Neural cell (in vitro differentiated cells): ENCODE data around the gene TBCK. TPM values are rescaled to one million over a fixed set of nuclear protein-coding genes. Genes with fewer than 3 reads are reported as not detected.

Experiments used
- H2AFZ ChIP-seq: fragments of 200-600, 300-800 bp; sonication (generic), shearing (Covaris generic); 2 replicates; pipeline ENCODE4 v1.6.0; 2014; ENCODE audit warnings: low read depth, mild to moderate bottlenecking, antibody characterized with exemption, low read length, moderate library complexity
- H3F3A ChIP-seq: fragments of 200-600 bp; shearing (Covaris generic); 2 replicates; pipeline ENCODE4 v1.6.1; 2016; ENCODE audit warnings: mild to moderate bottlenecking, moderate library complexity, mixed read lengths, antibody characterized with exemption, low read length; ENCODE audit not compliant: insufficient read depth, poor library complexity, severe bottlenecking
- H3K27ac ChIP-seq: fragments of 200-600, 300-800 bp; sonication (generic), shearing (Covaris generic); 2 replicates; pipeline ENCODE4 v1.5.1; 2014; ENCODE audit warnings: mild to moderate bottlenecking, low read length, moderate library complexity
- H3K27me3 ChIP-seq: fragments of 300-800, 200-600 bp; sonication (generic), shearing (Covaris generic); 2 replicates; pipeline ENCODE4 v1.6.0; 2014; ENCODE audit warnings: mild to moderate bottlenecking, low read depth, low read length, moderate library complexity; ENCODE audit not compliant: insufficient read depth
- H3K36me3 ChIP-seq: fragments of 300-800, 200-600 bp; sonication (generic), shearing (Covaris generic); 2 replicates; pipeline ENCODE4 v1.5.1; 2014; ENCODE audit warnings: mild to moderate bottlenecking, antibody characterized with exemption, low read length, moderate library complexity; ENCODE audit not compliant: insufficient read depth
- H3K4me2 ChIP-seq: fragments of 300-800, 200-600 bp; sonication (generic), shearing (Covaris generic); 2 replicates; pipeline ENCODE4 v1.6.0; 2014; ENCODE audit warnings: mild to moderate bottlenecking, low read length
- H3K4me3 ChIP-seq: fragments of 300-800, 200-600 bp; sonication (generic), shearing (Covaris generic); 2 replicates; pipeline ENCODE4 v1.5.1; 2014; ENCODE audit warnings: mild to moderate bottlenecking, low read length, moderate library complexity
- H3K79me2 ChIP-seq: fragments of 200-600 bp; shearing (Covaris generic); replicated peaks from 2 replicates; pipeline ENCODE4 v1.6.0; 2014; ENCODE audit warnings: mild to moderate bottlenecking, low read length, moderate library complexity; ENCODE audit not compliant: insufficient read depth
- H3K9ac ChIP-seq: fragments of 300-800, 200-600 bp; sonication (generic), shearing (Covaris generic); 2 replicates; pipeline ENCODE4 v1.6.1; 2016; ENCODE audit warnings: mild to moderate bottlenecking, low read length, mixed read lengths
- H3K9me2 ChIP-seq: fragments of 200-600 bp; shearing (Covaris generic); 2 replicates; pipeline ENCODE4 v1.6.1; 2016; ENCODE audit warnings: mild to moderate bottlenecking, low read length, mixed read lengths; ENCODE audit not compliant: insufficient read depth
- H3K9me3 ChIP-seq: fragments of 200-600, 300-800 bp; sonication (generic), shearing (Covaris generic); 2 replicates; pipeline ENCODE4 v1.6.1; 2016; ENCODE audit warnings: mild to moderate bottlenecking, mixed run types, low read length, moderate library complexity, mixed read lengths
- H4K20me1 ChIP-seq: fragments of 200-600 bp; shearing (Covaris generic); 2 replicates; pipeline ENCODE4 v1.6.1; 2016; ENCODE audit warnings: mild to moderate bottlenecking, mixed run types; ENCODE audit not compliant: insufficient read depth
- EP300 ChIP-seq: fragments of 450-650 bp; conservative IDR thresholded peaks from 2 replicates; pipeline ENCODE4 v1.6.1; 2014; ENCODE audit warnings: antibody characterized with exemption, mild to moderate bottlenecking, moderate library complexity; ENCODE audit not compliant: poor library complexity, severe bottlenecking
- EZH2 ChIP-seq: fragments of 200-600, 300-800 bp; shearing (Covaris generic), sonication (generic); IDR thresholded peaks from 2 replicates; pipeline ENCODE4 v1.6.1; 2014; ENCODE audit warnings: antibody characterized with exemption, low read length, borderline replicate concordance, mild to moderate bottlenecking; ENCODE audit not compliant: insufficient read depth, poor library complexity, severe bottlenecking
- MXI1 ChIP-seq: fragments of 450-650 bp; conservative IDR thresholded peaks from 2 replicates; pipeline ENCODE4 v1.6.1; 2014; ENCODE audit warnings: antibody characterized with exemption, mild to moderate bottlenecking; ENCODE audit not compliant: poor library complexity, severe bottlenecking
- POLR2AphosphoS5 ChIP-seq: IDR thresholded peaks from 2 replicates; pipeline ENCODE4 v1.6.1; 2012
- RAD21 ChIP-seq: fragments of 450-650 bp; conservative IDR thresholded peaks from 2 replicates; pipeline ENCODE4 v1.6.1; 2014; ENCODE audit warnings: antibody characterized with exemption, mild to moderate bottlenecking, moderate library complexity
- SMC3 ChIP-seq: fragments of 450-650 bp; conservative IDR thresholded peaks from 2 replicates; pipeline ENCODE4 v1.6.1; 2014; ENCODE audit warnings: antibody characterized with exemption, mild to moderate bottlenecking, moderate library complexity; ENCODE audit not compliant: poor library complexity
- TAF1 ChIP-seq: IDR thresholded peaks from 2 replicates; pipeline ENCODE4 v1.6.1; 2012; ENCODE audit warnings: low read depth
- polyA plus RNA-seq: library from polyadenylated mRNA; depleted of rRNA; stranded (reverse); fragments of >200 nt; gene quantifications from 2 replicates; pipeline ENCODE4 v1.2.3, GENCODE V29; 2014
- TF ChIP-seq, protein P1 (sequence below): IDR thresholded peaks from 2 replicates; pipeline ENCODE4 v1.6.1; 2012; ENCODE audit warnings: borderline replicate concordance
- TF ChIP-seq, protein P2 (sequence below): fragments of 450-650 bp; IDR thresholded peaks from 2 replicates; pipeline ENCODE4 v1.5.1; 2014; ENCODE audit warnings: antibody characterized with exemption, mild to moderate bottlenecking, moderate library complexity; ENCODE audit not compliant: poor library complexity, severe bottlenecking

TBCK gene
- polyA plus RNA-seq, 1 donor from 2014 or later = 55.0 TPM

DNA sequence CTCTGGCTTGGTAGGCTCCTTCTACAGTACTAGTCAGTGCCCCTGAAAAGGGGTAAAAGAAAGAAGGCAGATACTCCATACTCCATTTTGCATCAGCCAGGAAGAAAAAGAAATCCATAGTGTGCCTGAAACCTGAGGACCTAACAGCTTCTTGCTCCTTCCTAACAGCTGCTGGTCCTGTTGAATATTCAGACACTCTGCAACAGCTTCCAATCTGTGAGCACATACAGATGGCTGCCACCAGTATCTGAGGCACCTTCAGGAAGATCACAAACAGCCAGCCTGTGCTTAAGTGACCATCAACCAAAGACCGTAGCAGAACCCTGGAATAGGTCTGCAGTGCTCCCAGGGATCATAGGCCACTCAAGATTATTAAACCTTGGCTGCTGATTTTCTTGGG, 48.3 kb upstream of the TBCK start:
- no peak overlapping the region for H3K9ac ChIP-seq
- no peaks in the 10 kb centered on the region for H3K27me3 ChIP-seq
- H3K4me2 ChIP-seq = no peak overlapping the region
- H3K4me3 ChIP-seq = no peak overlapping the region
- no peaks in the 10 kb centered on the region for H3K36me3 ChIP-seq
- TF ChIP-seq RAD21 (no peak), MXI1 (no peak), POLR2AphosphoS5 (no peak)
- TF ChIP-seq, protein P1, sequence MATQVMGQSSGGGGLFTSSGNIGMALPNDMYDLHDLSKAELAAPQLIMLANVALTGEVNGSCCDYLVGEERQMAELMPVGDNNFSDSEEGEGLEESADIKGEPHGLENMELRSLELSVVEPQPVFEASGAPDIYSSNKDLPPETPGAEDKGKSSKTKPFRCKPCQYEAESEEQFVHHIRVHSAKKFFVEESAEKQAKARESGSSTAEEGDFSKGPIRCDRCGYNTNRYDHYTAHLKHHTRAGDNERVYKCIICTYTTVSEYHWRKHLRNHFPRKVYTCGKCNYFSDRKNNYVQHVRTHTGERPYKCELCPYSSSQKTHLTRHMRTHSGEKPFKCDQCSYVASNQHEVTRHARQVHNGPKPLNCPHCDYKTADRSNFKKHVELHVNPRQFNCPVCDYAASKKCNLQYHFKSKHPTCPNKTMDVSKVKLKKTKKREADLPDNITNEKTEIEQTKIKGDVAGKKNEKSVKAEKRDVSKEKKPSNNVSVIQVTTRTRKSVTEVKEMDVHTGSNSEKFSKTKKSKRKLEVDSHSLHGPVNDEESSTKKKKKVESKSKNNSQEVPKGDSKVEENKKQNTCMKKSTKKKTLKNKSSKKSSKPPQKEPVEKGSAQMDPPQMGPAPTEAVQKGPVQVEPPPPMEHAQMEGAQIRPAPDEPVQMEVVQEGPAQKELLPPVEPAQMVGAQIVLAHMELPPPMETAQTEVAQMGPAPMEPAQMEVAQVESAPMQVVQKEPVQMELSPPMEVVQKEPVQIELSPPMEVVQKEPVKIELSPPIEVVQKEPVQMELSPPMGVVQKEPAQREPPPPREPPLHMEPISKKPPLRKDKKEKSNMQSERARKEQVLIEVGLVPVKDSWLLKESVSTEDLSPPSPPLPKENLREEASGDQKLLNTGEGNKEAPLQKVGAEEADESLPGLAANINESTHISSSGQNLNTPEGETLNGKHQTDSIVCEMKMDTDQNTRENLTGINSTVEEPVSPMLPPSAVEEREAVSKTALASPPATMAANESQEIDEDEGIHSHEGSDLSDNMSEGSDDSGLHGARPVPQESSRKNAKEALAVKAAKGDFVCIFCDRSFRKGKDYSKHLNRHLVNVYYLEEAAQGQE = no peak
- H3K9me2 ChIP-seq = no peaks in the 10 kb centered on the region
- H4K20me1 ChIP-seq = no peaks in the 10 kb centered on the region
- no peaks in the 10 kb centered on the region for H3K79me2 ChIP-seq
- no peaks in the 10 kb centered on the region for H3K9me3 ChIP-seq
- H3K27ac ChIP-seq = no peak overlapping the region
- peak overlapping the region; percentile 3 for H2AFZ ChIP-seq
- no peaks in the 10 kb centered on the region for H3F3A ChIP-seq

DNA sequence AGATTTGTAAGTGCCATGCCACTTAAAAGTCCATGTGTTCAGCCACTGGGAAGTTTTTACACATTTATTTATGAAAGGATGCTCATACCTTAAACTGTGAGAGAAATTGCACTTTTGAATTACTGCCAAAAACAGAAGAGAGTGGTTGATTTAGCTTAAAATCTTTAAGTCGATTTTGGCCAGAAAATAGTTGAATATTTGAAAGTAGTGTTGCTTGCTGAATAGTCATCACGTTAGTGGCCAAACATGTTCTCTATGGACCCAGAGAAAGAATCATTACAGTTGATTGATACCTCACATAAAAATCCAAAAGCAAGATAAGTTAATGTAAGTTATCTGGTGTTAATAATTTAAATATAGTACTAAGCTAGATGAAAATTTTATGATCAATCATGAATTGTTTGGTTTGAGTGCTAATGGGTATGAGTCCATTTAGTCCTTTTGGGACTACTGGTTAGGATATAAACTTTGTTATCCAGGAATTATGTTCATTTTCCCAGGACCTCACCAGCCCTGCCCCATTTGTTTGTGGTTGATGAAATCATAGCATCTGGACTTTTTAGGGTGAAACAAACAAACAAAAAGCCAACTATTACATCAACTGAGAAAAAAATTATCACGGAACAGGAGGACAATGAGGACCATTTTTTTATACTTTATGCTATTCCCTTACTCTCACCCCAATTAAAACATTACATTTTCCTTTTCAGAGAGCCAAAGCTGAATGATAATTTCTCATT, 46.2 kb upstream of the TBCK start:
- no peaks in the 10 kb centered on the region for H3K27me3 ChIP-seq
- H3F3A ChIP-seq = no peaks in the 10 kb centered on the region
- no peaks in the 10 kb centered on the region for H3K79me2 ChIP-seq
- H3K27ac ChIP-seq = no peak overlapping the region
- H3K9me3 ChIP-seq = no peaks in the 10 kb centered on the region
- H2AFZ ChIP-seq = no peak overlapping the region
- no peaks in the 10 kb centered on the region for H3K9me2 ChIP-seq
- H3K4me3 ChIP-seq = no peak overlapping the region
- H3K4me2 ChIP-seq = no peak overlapping the region
- H3K9ac ChIP-seq = no peak overlapping the region
- H4K20me1 ChIP-seq = no peaks in the 10 kb centered on the region
- TF ChIP-seq TAF1 (no peak), POLR2AphosphoS5 (no peak), RAD21 (no peak), EP300 (no peak), EZH2 (no peak), MXI1 (no peak), SMC3 (no peak)
- TF ChIP-seq, protein P2, sequence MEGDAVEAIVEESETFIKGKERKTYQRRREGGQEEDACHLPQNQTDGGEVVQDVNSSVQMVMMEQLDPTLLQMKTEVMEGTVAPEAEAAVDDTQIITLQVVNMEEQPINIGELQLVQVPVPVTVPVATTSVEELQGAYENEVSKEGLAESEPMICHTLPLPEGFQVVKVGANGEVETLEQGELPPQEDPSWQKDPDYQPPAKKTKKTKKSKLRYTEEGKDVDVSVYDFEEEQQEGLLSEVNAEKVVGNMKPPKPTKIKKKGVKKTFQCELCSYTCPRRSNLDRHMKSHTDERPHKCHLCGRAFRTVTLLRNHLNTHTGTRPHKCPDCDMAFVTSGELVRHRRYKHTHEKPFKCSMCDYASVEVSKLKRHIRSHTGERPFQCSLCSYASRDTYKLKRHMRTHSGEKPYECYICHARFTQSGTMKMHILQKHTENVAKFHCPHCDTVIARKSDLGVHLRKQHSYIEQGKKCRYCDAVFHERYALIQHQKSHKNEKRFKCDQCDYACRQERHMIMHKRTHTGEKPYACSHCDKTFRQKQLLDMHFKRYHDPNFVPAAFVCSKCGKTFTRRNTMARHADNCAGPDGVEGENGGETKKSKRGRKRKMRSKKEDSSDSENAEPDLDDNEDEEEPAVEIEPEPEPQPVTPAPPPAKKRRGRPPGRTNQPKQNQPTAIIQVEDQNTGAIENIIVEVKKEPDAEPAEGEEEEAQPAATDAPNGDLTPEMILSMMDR = no peak
- TF ChIP-seq, protein P1 = no peak
- no peaks in the 10 kb centered on the region for H3K36me3 ChIP-seq
